ENCODE measurements around the gene AXIN2. TPM values are rescaled to one million over a fixed set of nuclear protein-coding genes. Genes with fewer than 3 reads are reported as not detected.

AXIN2 gene
- total RNA-seq, 2 donors from 2014 or later = 5.4 to 16.2 TPM

- intact Hi-C loops (cut with DNase I) = no loop called here
- WGBS, 2 donors = 85 to 95% methylated on average over 13 to 50 of the region's 50 CpGs
- no peak for ATAC-seq
- no peak overlapping the region for H3K4me3 ChIP-seq
- peaks cover 0 to 7% of the 10 kb centered on the region in 2 donors for H3K36me3 ChIP-seq (replicated peaks in 1 of 2; ENCODE audit: insufficient read depth in 1 of 2, low read depth in 2 of 2)
- no peak for TF ChIP-seq POLR2A (IDR thresholded peaks at IDR 0.05)
- no peak for TF ChIP-seq CTCF (IDR thresholded peaks at IDR 0.05)
- no peaks in the 10 kb centered on the region for H3K9me3 ChIP-seq
- peaks cover 5% of the 10 kb centered on the region for H3K4me1 ChIP-seq
- H3K27me3 ChIP-seq = no peaks in the 10 kb centered on the region
- H3K27ac ChIP-seq = no peak overlapping the region
- no peak for DNase-seq
These were observed 23.4 kb downstream of the AXIN2 start for GRCh38 chr17:65537845-65538674.

- intact Hi-C loops (cut with DNase I) = no loop called here
- WGBS, 2 donors = 93 to 94% methylated on average over 23 to 33 of the region's 35 CpGs
These were observed 24.1 kb downstream of the AXIN2 start for GRCh38 chr17:65537343-65537844.

GRCh38 chr17:65536573-65537342, 24.7 kb downstream of the AXIN2 start:
- intact Hi-C loops (cut with DNase I) = no loop called here
- WGBS, 2 donors = 93 to 95% methylated on average over 22 to 35 of the region's 35 CpGs
- ATAC-seq = no peak

More at GRCh38 chr17:65537343-65537844, 24.1 kb downstream of the AXIN2 start:
- Histone ChIP-seq H3K27ac (no peak overlapping the region), H3K27me3 (no peaks in the 10 kb centered on the region), H3K9me3 (no peaks in the 10 kb centered on the region), H3K36me3 (replicated peaks in 1 of 2; ENCODE audit: insufficient read depth in 1 of 2, low read depth in 2 of 2) (peaks cover 0 to 7% of the 10 kb centered on the region in 2 donors), H3K4me1 (peaks cover 2% of the 10 kb centered on the region), H3K4me3 (no peak overlapping the region)
- ATAC-seq (no peak), DNase-seq (no peak)
- TF ChIP-seq POLR2A (IDR thresholded peaks at IDR 0.05) = no peak

GRCh38 chr17:65535777-65536572, 25.5 kb downstream of the AXIN2 start:
- H3K36me3 ChIP-seq (replicated peaks in 1 of 2; ENCODE audit: insufficient read depth in 1 of 2, low read depth in 2 of 2) = peaks cover 0 to 7% of the 10 kb centered on the region in 2 donors
- 93 to 95% methylated on average over 16 to 17 of the region's 17 CpGs for WGBS, 2 donors
- DNase-seq = no peak
- H3K27ac ChIP-seq = no peak overlapping the region
- no peaks in the 10 kb centered on the region for H3K27me3 ChIP-seq
- H3K9me3 ChIP-seq = no peaks in the 10 kb centered on the region
- no peak for TF ChIP-seq POLR2A (IDR thresholded peaks at IDR 0.05)
- TF ChIP-seq CTCF (IDR thresholded peaks at IDR 0.05) = no peak
- peaks cover 15% of the 10 kb centered on the region for H3K4me1 ChIP-seq
- ATAC-seq = no peak
- H3K4me3 ChIP-seq = no peak overlapping the region
- intact Hi-C loops (cut with DNase I) = no loop called here

More at GRCh38 chr17:65536573-65537342, 24.7 kb downstream of the AXIN2 start:
- TF ChIP-seq POLR2A (IDR thresholded peaks at IDR 0.05) (no peak), CTCF (IDR thresholded peaks at IDR 0.05) (no peak)
- Histone ChIP-seq H3K27ac (no peak overlapping the region), H3K9me3 (no peaks in the 10 kb centered on the region), H3K36me3 (replicated peaks in 1 of 2; ENCODE audit: insufficient read depth in 1 of 2, low read depth in 2 of 2) (peaks cover 0 to 7% of the 10 kb centered on the region in 2 donors), H3K4me1 (peaks cover 8% of the 10 kb centered on the region), H3K27me3 (no peaks in the 10 kb centered on the region), H3K4me3 (no peak overlapping the region)
- DNase-seq = no peak
